GM19351 (cell line): ENCODE results near the gene FCRL3.
"Not testable (repeated sequence)": the region's sequence is repeated elsewhere in the genome, so short reads cannot be mapped to it uniquely, and the experiment has no call there.

Experiments
- ATAC-seq: cut with Tn5 transposase; IDR thresholded peaks from one replicate; pipeline ENCODE4 v1.9.1; 2021; ENCODE audit warnings: mild to moderate bottlenecking, moderate library complexity; ENCODE audit not compliant: unreplicated experiment

Gene FCRL3

DNA sequence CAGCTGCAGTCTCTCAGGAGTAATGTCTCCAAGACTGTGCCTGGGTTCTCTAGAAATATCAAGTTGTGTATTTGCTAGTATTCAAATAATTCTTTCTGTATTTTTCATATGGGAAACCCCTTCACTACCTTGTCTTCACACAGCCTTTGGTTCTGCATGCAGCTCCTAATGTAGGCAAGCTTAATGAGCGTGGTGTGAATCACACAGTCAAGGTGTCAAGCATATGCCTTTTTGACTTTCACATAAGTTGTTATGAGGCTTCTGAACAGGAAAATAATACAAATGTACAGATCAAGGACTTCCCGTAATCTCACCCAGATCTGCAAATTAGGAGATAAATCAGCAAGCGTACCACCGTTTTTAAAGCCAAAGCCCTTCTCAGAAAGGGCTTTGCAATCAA, at the start of gene FCRL3:
Gene FCRL3, minus strand, starts transcription at position 38 of the 400 bp plus-strand sequence. CDS start 280 bp downstream, outside the sequence.
- ATAC-seq: no peak

DNA sequence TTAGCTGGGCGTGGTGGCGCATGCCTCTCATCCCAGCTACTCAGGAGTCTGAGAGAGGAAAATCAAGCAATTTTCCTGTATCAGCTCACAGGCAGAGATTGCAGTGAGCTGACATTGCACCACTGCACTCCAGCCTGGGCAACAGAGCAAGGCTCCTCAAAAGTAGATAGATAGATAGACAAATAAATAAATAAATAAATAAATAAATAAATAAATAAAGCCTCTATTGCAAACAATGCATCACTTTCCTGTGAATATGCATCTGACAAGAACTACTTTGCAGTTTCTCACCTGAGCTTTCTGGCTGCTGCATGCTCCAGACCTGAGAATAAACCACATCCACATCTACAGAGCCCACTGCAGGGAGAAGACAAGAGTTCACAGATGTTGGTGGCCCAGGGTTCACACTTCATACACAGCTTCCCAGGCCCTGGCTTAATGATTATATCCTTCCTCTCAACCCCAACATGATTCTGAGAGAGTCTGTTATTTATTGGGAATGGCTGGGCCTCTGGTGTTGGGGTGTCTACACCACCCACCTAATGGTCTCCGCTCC, 47.8 kb upstream of the FCRL3 start:
- ATAC-seq: no peak

DNA sequence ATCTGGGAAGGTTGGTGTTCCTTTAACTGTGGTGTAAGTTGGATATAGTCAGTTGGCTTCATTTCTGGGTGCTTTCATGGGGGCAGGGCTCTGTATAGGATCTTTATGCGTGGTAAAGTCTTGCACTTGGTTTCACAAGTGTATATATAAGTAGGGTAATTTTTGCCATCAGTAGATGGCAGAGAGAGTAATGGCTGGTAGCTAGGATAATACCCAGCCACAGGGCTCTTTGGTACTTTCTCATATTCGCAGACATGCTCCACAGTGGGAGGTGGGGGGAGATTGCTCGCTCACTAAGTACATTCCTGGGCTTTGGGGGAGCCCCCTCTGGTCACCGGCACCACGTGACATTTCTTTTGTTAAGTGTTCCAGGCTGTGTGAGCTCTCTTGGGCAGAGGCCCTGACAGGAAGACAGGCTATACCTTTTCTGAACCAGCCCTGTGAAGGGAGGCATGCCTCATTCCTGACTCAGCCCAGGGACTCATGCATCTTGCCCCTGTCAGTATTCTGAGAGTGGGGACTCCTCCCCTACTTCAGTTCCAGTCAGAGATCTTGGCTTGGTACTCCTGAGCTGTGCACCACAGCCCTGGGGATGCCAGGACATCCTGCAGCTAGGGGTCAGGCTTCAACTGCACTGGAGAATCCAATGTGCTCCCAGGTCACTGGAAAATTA, 38.8 kb upstream of the FCRL3 start:
- no peak for ATAC-seq

- ATAC-seq: not testable (repeated sequence)
Measured at GRCh38 chr1:157735991-157736390, 35.4 kb upstream of the FCRL3 start.

GRCh38 chr1:157734321-157734720, 33.8 kb upstream of the FCRL3 start:
- peak; percentile 73 for ATAC-seq

DNA sequence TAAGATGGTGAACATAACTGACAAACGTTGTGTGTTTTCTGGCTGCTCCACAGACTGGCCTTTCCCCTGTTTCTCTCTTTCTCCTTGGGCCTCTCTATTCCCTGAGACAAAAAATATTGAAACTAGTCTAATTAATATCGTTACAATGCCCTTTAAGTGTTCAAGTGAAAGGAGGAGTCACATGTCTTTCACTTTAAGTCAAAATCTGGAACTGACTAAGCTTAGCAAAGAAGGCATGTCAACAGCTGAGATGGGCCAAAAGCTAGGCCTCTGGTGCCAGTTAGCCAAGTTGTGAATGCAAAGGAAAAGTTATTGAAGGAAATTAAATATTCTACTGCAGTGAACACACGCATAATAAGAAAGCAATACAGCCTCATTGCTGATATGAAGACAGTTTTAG, 32.2 kb upstream of the FCRL3 start:
- ATAC-seq: no peak

DNA sequence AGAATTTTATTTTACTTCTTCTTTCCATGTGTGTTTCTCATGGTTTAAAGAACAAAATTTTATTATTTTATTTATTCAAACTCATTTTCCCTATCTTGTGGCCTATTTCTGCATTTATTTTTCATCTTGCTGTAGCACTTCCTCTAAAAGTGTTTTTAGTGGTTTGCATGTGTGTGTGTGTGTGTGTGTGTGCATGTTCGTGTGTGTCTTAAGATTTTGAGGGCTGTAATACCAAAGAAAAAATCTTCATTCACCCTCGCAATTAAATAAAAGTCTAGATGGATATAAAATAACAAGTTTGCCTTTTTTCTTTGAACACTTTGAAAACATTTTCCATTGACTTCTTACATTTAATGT, 24.6 kb upstream of the FCRL3 start:
- ATAC-seq: no peak

DNA sequence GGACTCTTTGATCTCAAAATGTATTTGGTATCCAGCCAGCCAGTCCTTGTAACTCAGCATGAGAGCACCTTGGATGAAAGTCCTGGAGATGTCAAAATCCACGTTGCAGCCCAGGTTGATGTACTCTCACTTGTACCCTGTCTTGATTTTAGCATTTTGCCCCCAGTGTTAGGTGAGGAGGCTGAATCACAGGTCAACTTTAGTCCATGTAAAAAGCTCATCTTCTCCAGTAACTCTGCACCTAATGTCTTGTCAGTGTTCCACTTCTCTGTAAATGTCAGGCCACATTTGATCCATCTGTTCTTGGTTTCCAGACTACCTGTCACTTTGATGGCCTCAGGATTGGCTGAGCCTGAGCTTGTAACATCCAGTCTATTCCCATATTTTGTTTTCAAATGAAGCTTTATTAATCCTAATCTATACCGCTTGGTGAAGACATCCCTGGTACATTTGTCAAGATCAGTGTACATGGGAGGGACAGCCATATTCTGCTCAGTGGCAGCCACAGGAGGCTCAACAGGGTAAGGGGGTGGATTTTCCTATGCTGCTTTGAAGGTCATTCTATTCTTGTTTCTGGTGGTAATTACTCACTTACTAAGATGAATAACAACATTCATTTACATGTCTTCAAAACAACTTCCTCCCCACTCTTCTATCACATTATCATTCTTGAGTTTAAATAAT, 24.1 kb upstream of the FCRL3 start:
- no peak for ATAC-seq

DNA sequence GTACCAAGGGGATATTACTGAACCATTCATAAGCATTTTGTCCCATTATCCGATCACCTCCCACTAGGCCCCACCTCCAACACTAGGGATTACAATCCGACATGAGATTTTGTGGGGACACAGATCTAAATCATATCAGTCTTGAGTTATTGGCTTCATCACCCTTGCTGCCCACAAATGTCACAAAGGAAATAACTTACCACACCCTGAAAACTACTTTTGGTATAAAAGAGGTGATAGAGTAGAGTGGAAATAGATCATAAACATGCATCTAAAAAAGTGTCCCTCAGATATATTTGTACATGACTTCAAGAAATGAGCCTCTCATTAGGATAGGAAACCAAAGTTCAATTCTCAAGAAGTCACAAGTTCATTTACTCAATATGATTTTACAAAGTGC, 22.6 kb upstream of the FCRL3 start:
- ATAC-seq: no peak

DNA sequence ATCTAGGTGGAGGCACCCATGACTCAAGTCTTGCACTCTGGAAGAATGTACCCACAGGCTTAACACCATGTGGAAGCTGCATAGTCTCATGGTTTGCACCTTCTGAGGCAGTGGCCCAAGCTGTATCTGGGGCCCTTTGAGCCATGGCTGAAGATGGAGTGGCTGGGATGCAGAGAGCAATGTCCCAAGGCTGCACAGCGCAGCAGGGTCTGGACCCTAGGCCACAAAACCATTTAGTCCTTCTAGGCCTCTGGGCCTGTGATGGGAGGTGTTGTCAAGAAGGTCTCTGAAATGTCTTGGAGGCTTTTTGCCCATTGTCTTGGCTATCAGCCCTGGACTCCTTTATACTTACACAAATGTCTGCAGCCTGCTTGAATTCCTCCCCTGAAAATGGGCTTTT, 21.4 kb upstream of the FCRL3 start:
- no peak for ATAC-seq

- no peak for ATAC-seq
Measured at GRCh38 chr1:157715736-157716135, 15.2 kb upstream of the FCRL3 start.

DNA sequence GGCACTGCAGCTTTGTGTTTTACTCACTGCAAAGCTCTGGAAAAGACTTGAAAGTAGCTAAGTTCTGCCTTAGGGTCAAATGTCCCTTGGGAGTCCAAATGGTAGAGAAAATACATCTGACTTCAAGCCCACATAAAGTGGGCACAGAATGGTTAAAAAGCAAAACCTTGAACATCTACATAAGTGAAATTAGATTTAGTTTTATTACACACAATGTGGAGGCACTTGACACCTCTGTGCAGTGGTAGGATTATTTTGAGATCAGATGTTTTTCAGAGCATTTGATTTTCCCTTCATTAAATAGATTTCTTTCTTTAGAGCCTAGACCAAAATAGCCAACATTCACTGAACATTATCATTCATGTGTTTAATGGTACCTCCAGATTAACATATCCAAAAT, 11.2 kb upstream of the FCRL3 start:
- ATAC-seq: no peak

- ATAC-seq: peak; percentile 78
Measured at GRCh38 chr1:157704878-157705277, 4.3 kb upstream of the FCRL3 start.

DNA sequence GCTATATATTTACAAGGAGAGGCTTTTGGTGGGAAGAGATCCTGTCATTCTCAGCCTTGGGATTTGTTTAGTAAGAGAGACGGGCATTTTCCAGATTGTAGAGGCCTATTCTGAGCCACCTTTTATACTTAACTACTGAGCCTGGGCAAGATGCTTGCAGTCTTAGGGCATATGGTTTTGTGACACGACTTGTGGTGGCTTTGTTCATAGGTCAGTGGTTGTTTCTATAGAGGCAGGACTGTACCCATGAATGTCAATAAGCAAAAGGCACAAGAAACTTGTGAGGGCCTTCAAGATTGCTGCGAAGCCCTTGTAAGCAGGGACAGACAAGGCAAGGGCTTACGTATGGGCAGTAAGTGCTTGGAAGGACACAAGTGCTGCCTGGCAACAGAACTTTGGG, 3.4 kb upstream of the FCRL3 start:
- ATAC-seq: no peak

DNA sequence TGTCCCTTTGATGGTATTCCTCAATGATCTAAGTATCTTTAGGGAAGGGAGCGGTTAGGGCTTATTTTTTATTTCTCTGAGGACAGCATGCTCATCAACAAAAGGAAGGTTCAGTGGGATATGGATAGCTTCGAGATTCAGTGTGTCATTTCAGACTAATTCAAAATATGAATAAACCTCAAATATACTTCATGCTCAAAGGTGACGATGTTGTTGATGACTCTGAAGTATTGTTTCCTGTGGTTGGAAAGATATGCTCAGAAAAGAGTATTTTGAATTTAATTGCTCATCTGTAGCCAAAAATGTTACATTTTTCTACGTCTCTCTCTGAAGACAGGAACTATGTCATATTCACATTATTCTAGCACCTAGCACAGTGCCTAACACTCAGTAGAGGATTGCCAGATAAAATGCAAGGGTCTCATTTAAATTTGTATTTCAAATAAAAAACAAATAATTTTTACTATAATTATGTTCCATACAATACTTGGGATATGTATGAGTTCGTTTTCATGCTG, 1.8 kb upstream of the FCRL3 start:
- no peak for ATAC-seq

- ATAC-seq: no peak
Measured at GRCh38 chr1:157700305-157700704, 264 bp downstream of the FCRL3 start.

GRCh38 chr1:157697781-157698569, 2.6 kb downstream of the FCRL3 start:
- no peak for ATAC-seq

- ATAC-seq: no peak
Measured at GRCh38 chr1:157696966-157697628, 3.5 kb downstream of the FCRL3 start.

GRCh38 chr1:157695417-157695816, 5.2 kb downstream of the FCRL3 start:
- ATAC-seq: no peak

GRCh38 chr1:157691285-157691920, 9.2 kb downstream of the FCRL3 start:
- ATAC-seq: no peak
